H9 (cell line): ENCODE measurements around the gene LSMEM2. TPM values are rescaled to one million over a fixed set of nuclear protein-coding genes. Genes with fewer than 3 reads are reported as not detected.
A peak's percentile ranks its signal among the peaks of the same experiment; 100 is the strongest.

Experiments used
- DNase-seq: peaks from one replicate; pipeline ENCODE4 v3.0.0-alpha.2; 2017
- H2AFZ ChIP-seq: one replicate; pipeline ENCODE4 v1.6.1; 2013; ENCODE audit warnings: mild to moderate bottlenecking, low read length, control low read depth, moderate library complexity
- H2AK5ac ChIP-seq: 2 replicates; pipeline ENCODE4 v1.6.1; 2013; ENCODE audit warnings: low read length, control low read depth, mixed read lengths; ENCODE audit not compliant: insufficient read length
- H2BK120ac ChIP-seq: one replicate; pipeline ENCODE4 v1.6.1; 2013; ENCODE audit warnings: low read depth, mild to moderate bottlenecking, low read length, control low read depth, inconsistent platforms; ENCODE audit not compliant: poor library complexity, severe bottlenecking
- H2BK12ac ChIP-seq: 2 replicates; pipeline ENCODE4 v1.6.1; 2013; ENCODE audit warnings: low read length, control low read depth, mixed read lengths, low read depth; ENCODE audit not compliant: insufficient read length
- H2BK15ac ChIP-seq: 2 replicates; pipeline ENCODE4 v1.6.1; 2013; ENCODE audit warnings: low read depth, low read length, control low read depth
- H2BK20ac ChIP-seq: one replicate; pipeline ENCODE4 v1.6.1; 2013; ENCODE audit warnings: low read depth, mild to moderate bottlenecking, low read length, control low read depth, inconsistent platforms; ENCODE audit not compliant: poor library complexity, severe bottlenecking
- H2BK5ac ChIP-seq: 2 replicates; pipeline ENCODE4 v1.6.1; 2013; ENCODE audit warnings: low read length, control low read depth, mixed read lengths; ENCODE audit not compliant: insufficient read length
- H3K14ac ChIP-seq: 2 replicates; pipeline ENCODE4 v1.6.1; 2013; ENCODE audit warnings: low read length, control low read depth; ENCODE audit not compliant: insufficient read depth
- H3K18ac ChIP-seq: 2 replicates; pipeline ENCODE4 v1.6.1; 2013; ENCODE audit warnings: low read depth, mild to moderate bottlenecking, mixed read lengths, low read length, control low read depth; ENCODE audit not compliant: insufficient read length
- H3K23ac ChIP-seq: 2 replicates; pipeline ENCODE4 v1.6.1; 2013; ENCODE audit warnings: low read length, control low read depth, mixed read lengths, low read depth; ENCODE audit not compliant: insufficient read length
- H3K23me2 ChIP-seq: 2 replicates; pipeline ENCODE4 v1.6.1; 2013; ENCODE audit warnings: low read depth, mild to moderate bottlenecking, mixed read lengths, low read length, control low read depth; ENCODE audit not compliant: insufficient read length, poor library complexity, severe bottlenecking
- H3K27ac ChIP-seq: 2 replicates; pipeline ENCODE4 v1.5.1; 2013; ENCODE audit warnings: low read length, control low read depth, mixed read lengths, low read depth; ENCODE audit not compliant: insufficient read length
- H3K27me3 ChIP-seq: 2 replicates; pipeline ENCODE4 v1.6.1; 2013; ENCODE audit warnings: low read length, control low read depth, inconsistent platforms; ENCODE audit not compliant: insufficient read depth
- H3K4ac ChIP-seq: 2 replicates; pipeline ENCODE4 v1.6.1; 2013; ENCODE audit warnings: low read depth, mild to moderate bottlenecking, control low read depth, inconsistent platforms, low read length, moderate library complexity
- H3K4me1 ChIP-seq: 2 replicates; pipeline ENCODE4 v1.6.1; 2013; ENCODE audit warnings: low read length, control low read depth, inconsistent platforms; ENCODE audit not compliant: insufficient read depth
- H3K4me2 ChIP-seq: 2 replicates; pipeline ENCODE4 v1.6.1; 2013; ENCODE audit warnings: low read length, control low read depth, mixed read lengths; ENCODE audit not compliant: insufficient read length, insufficient read depth
- H3K56ac ChIP-seq: 2 replicates; pipeline ENCODE4 v1.6.1; 2013; ENCODE audit warnings: low read depth, mild to moderate bottlenecking, mixed read lengths, low read length, control low read depth; ENCODE audit not compliant: insufficient read length
- H3K79me1 ChIP-seq: 2 replicates; pipeline ENCODE4 v1.6.1; 2013; ENCODE audit warnings: low read depth, mild to moderate bottlenecking, moderate library complexity, low read length, control low read depth, inconsistent platforms; ENCODE audit not compliant: insufficient read depth, poor library complexity, severe bottlenecking
- H3K79me2 ChIP-seq: 2 replicates; pipeline ENCODE4 v1.6.1; 2013; ENCODE audit warnings: low read length, control low read depth, inconsistent platforms; ENCODE audit not compliant: insufficient read depth
- H3K9ac ChIP-seq: 2 replicates; pipeline ENCODE4 v1.6.1; 2013; ENCODE audit warnings: low read length, control low read depth, mixed read lengths; ENCODE audit not compliant: insufficient read length; ENCODE audit errors: extremely low read depth
- H3K9me3 ChIP-seq: one replicate; pipeline ENCODE4 v1.6.1; 2013; ENCODE audit warnings: low read depth, low read length, inconsistent platforms; ENCODE audit not compliant: control insufficient read depth
- H3T11ph ChIP-seq: one replicate; pipeline ENCODE4 v1.6.1; 2013; ENCODE audit warnings: mild to moderate bottlenecking, low read length, control low read depth, inconsistent platforms
- H4K20me1 ChIP-seq: one replicate; pipeline ENCODE4 v1.6.1; 2013; ENCODE audit not compliant: control insufficient read depth, insufficient read length, insufficient read depth
- H4K5ac ChIP-seq: 2 replicates; pipeline ENCODE4 v1.6.1; 2013; ENCODE audit warnings: low read depth, mild to moderate bottlenecking, mixed read lengths, low read length, control low read depth; ENCODE audit not compliant: insufficient read length
- H4K8ac ChIP-seq: replicated peaks from 2 replicates; pipeline ENCODE4 v1.6.1; 2013; ENCODE audit warnings: low read length, control low read depth, mixed read lengths, low read depth; ENCODE audit not compliant: insufficient read length
- H4K91ac ChIP-seq: 2 replicates; pipeline ENCODE4 v1.6.1; 2013; ENCODE audit warnings: low read depth, mild to moderate bottlenecking, moderate library complexity, mixed read lengths, low read length, control low read depth; ENCODE audit not compliant: insufficient read length
- H3K27ac Mint-ChIP-seq, 3 experiments: 2 replicates in 2 of 3; 3 replicates in 1 of 3; pipeline ENCODE4 v1.8.0; 2020 to 2021; ENCODE audit warnings: mixed read lengths in 3 of 3, mild to moderate bottlenecking in 1 of 3, moderate library complexity in 1 of 3
- H3K27me3 Mint-ChIP-seq: 2 replicates; pipeline ENCODE4 v1.8.0; 2021; ENCODE audit warnings: low read depth, mild to moderate bottlenecking, moderate library complexity, mixed read lengths
- H3K36me3 Mint-ChIP-seq, 3 experiments: 2 replicates in 2 of 3; 3 replicates in 1 of 3; pipeline ENCODE4 v1.8.0; 2020 to 2021; ENCODE audit warnings: low read depth in 3 of 3, mixed read lengths in 3 of 3; ENCODE audit not compliant: insufficient read depth in 1 of 3
- H3K4me1 Mint-ChIP-seq, 2 experiments: 2 replicates each; pipeline ENCODE4 v1.8.0; 2020; ENCODE audit warnings: mixed read lengths in 2 of 2
- H3K4me3 Mint-ChIP-seq, 2 experiments: 2 replicates in 1 of 2; 3 replicates in 1 of 2; pipeline ENCODE4 v1.8.0; 2020 to 2021; ENCODE audit warnings: mild to moderate bottlenecking in 2 of 2, mixed read lengths in 2 of 2, moderate library complexity in 1 of 2
- H3K9me3 Mint-ChIP-seq, 2 experiments: 2 replicates in 1 of 2; 3 replicates in 1 of 2; pipeline ENCODE4 v1.8.0; 2020; ENCODE audit warnings: mild to moderate bottlenecking in 2 of 2, mixed read lengths in 2 of 2, moderate library complexity in 1 of 2
- CTCF ChIP-seq: fragments of 200-600 bp; sonication (generic); conservative IDR thresholded peaks from 3 replicates; pipeline ENCODE4 v1.8.0; 2021; ENCODE audit warnings: antibody characterized with exemption, mild to moderate bottlenecking
- WGBS: extraction: QIAGEN DNeasy Blood & Tissue Kit; methylation state at CpG from one replicate; pipeline ENCODE4 v1.1.7; 2013; ENCODE audit warnings: missing lambda C conversion rate, low lambda C conversion rate, mixed read lengths; ENCODE audit not compliant: insufficient read length; ENCODE audit errors: extremely low coverage; 5-methylcytosine and 5-hydroxymethylcytosine counted together
- total RNA-seq: library from RNA; stranded (reverse); gene quantifications from 2 replicates; pipeline ENCODE4 v1.2.1, GENCODE V29; 2021

LSMEM2 gene
- total RNA-seq, 1 experiment from 2014 or later = 0.50 TPM

GRCh38 chr3:50262778-50263177 is 16.1 kb upstream of the LSMEM2 start:
- H2AFZ ChIP-seq = no peak overlapping the region
- no peak overlapping the region for H3K4ac ChIP-seq
- no peak overlapping the region for H2AK5ac ChIP-seq
- H2BK20ac ChIP-seq = no peak overlapping the region
- no peak overlapping the region for H3K9ac ChIP-seq
- no peak overlapping the region for H2BK15ac ChIP-seq
- no peak overlapping the region for H2BK120ac ChIP-seq
- Mint-ChIP-seq H3K27ac (peak overlapping the region in 2 of 3 experiments; percentile 26 to 73; a peak in 2 of 7 replicates), H3K4me1 (peaks cover 40 to 69% of the 10 kb centered on the region in 2 experiments), H3K4me3 (peak overlapping the region in 1 of 2 experiments; percentile 17; a peak in 1 of 5 replicates), H3K27me3 (peaks cover 1% of the 10 kb centered on the region; the same call in 1 of the 2 replicates), H3K36me3 (peaks cover 2 to 13% (median 12%) of the 10 kb centered on the region in 3 experiments; a peak in 5 of 7 replicates), H3K9me3 (no peaks in the 10 kb centered on the region)
- H3K79me1 ChIP-seq = no peaks in the 10 kb centered on the region
- H3K9me3 ChIP-seq = no peaks in the 10 kb centered on the region
- no peak overlapping the region for H4K5ac ChIP-seq
- no peak overlapping the region for H3K56ac ChIP-seq
- no peak overlapping the region for H3K18ac ChIP-seq
- no peak overlapping the region for H2BK5ac ChIP-seq
- H3K27me3 ChIP-seq = no peaks in the 10 kb centered on the region
- H3K4me1 ChIP-seq = peaks cover 3% of the 10 kb centered on the region; the same call in 1 of the 2 replicates
- no peak overlapping the region for H3K4me2 ChIP-seq
- no peak overlapping the region for H4K8ac ChIP-seq
- H3K23me2 ChIP-seq = no peaks in the 10 kb centered on the region
- no peak overlapping the region for H3K14ac ChIP-seq
- no peak overlapping the region for H2BK12ac ChIP-seq
- H4K91ac ChIP-seq = no peak overlapping the region
- no peak overlapping the region for H3K27ac ChIP-seq
- H4K20me1 ChIP-seq = no peaks in the 10 kb centered on the region
- H3K23ac ChIP-seq = no peak overlapping the region
- no CpG with 5 or more reads among the region's 7 CpGs for WGBS
- no peak overlapping the region for H3T11ph ChIP-seq
- TF ChIP-seq CTCF = no peak
- no peaks in the 10 kb centered on the region for H3K79me2 ChIP-seq
- no peak for DNase-seq
